ENCODE measurements around the gene PRR5L.

DNA sequence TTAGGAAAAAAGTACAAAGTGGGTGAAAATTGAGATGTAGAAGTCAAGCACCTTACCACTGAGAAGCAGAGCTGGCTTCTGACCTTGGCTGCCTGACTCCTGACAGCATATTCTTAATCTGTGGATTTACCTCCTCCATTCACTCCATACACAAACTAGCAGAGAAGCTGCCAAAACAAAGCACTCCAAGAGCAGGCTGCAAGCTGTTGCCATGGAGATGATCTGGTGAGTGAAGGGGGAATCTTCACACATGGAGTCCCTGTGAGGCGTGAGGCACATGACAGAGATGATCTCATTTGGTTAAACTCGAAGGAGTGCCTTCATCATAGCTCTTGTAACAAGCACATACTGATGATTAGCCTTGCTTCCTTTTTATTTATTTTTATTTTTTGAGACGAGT, 23.0 kb upstream of the PRR5L start:
- TF ChIP-seq, protein P1, sequence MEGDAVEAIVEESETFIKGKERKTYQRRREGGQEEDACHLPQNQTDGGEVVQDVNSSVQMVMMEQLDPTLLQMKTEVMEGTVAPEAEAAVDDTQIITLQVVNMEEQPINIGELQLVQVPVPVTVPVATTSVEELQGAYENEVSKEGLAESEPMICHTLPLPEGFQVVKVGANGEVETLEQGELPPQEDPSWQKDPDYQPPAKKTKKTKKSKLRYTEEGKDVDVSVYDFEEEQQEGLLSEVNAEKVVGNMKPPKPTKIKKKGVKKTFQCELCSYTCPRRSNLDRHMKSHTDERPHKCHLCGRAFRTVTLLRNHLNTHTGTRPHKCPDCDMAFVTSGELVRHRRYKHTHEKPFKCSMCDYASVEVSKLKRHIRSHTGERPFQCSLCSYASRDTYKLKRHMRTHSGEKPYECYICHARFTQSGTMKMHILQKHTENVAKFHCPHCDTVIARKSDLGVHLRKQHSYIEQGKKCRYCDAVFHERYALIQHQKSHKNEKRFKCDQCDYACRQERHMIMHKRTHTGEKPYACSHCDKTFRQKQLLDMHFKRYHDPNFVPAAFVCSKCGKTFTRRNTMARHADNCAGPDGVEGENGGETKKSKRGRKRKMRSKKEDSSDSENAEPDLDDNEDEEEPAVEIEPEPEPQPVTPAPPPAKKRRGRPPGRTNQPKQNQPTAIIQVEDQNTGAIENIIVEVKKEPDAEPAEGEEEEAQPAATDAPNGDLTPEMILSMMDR (IDR thresholded peaks at IDR 0.05): no peak
- TF ChIP-seq ZFX (IDR thresholded peaks at IDR 0.05; ENCODE audit: borderline replicate concordance): no peak

All from 22Rv1 (cell line).